SIG-M5 treated with dmso at 0.1 percent for 504 hours (cell line): ENCODE measurements around the gene EPPIN.
A peak's percentile ranks its signal among the peaks of the same experiment; 100 is the strongest.

ENCODE experiments used
- DNase-seq: peaks from one replicate; lab custom pipeline; 2025; ENCODE audit not compliant: unreplicated experiment; lab: John Stamatoyannopoulos, UW

Gene EPPIN

DNA sequence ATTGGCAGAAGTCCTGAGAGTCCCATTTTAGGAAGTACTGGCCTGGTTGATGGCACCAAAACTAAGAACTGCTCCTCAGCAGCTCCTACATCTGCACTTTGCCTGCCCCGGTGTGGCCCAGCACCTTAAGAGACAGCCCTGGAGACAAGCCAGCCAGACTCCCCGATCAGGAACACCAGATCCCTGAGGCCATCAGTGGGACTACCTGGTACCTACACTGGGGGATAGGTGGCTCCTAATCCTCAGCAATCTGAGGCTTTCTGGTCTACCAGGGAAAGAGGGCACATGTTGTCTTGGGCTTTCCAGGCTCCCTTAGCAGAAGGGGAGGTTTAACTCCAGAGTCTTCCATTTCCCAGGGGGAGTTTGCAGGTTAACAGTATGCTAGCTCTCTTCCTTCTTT is 7.8 kb downstream of the EPPIN start, which contains the start of gene WFDC6:
Gene WFDC6, minus strand, starts transcription at position 101 of the 400 bp plus-strand sequence. Its CDS starts 75 bp downstream, at position 26.
- DNase-seq: no peak

DNA sequence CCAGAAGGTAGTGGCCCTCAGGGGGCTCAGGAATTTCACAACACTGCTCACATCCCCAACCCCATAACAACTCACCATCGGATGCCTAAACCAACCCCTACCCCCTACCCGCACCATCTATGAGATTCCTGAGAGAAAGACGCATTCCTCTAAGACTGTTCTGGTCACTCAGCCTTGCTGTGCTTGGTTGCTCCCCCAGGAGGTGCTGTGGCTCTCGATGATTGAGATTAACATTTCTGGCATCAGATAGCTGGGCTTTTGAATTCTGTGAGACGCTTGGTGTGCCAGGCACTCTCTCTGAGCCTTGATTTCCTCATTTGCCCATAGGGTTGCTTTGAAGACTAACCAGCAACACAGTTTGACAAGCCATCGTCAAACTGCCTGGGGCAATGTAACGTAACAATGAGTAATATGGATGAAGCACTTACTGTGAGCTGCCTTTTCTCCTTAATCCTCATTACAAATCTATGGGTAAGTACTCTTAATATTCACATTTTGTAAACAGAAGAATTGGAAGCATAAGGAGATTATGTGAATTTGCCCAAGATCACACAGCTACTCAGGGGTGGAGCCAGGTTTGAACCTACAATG is 8.9 kb downstream of the EPPIN start:
- DNase-seq: no peak

DNA sequence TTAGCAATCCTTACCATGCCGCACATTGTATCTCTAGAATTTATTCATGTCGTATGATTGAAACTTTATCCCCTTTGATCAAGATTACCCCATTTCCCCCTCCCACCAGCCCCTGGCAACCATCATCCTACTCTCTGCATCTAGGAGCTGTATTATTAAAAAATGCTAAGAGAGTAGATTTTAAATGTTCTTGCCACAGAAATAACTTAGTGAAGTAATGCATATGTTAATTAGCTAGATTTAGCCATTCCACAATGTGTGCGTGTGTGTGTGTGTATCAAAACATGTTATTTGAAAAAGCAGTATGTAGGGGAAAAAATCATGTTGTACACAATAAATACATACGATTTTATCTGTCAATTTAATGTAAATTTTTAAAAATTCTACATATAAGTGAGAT is 19.9 kb downstream of the EPPIN start:
- DNase-seq: no peak

DNA sequence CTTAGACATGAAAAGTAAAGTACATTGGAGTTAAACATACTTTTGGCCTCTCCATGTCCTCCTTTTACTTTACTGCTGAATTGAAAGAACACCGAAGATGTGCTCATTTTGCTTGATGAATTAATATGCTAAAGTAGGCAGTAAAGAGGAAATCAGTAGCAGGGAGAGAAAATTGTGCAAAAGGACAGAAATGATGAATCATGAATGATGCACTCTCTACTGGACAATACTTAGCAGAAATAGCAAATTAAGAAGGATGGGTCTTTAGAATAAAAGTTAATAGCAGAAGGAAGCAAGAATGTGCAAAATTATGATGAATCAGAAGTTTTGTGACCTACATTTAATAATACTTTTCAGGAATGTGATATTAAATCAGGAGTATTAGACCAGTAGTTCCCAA is 23.4 kb downstream of the EPPIN start:
- DNase-seq: no peak

DNA sequence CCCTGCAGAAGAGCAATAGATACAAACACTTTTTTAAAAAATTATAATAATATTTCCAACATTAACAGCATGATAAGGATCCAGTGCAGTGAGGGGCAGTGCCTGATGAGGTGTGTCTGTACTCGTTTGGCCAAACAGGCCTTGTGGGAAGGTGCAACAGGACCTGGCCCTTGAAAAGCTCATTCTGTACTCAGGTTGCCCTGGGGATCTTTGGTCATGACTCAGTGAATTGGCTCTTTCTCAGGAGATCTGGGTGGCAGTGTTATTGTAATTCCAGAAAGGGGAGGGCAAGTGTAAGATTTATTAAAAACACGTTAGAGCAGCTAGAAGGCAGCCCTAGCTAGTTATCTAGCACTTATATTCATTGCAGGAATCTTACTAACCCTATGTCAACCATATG is 28.9 kb downstream of the EPPIN start:
- no peak for DNase-seq

DNA sequence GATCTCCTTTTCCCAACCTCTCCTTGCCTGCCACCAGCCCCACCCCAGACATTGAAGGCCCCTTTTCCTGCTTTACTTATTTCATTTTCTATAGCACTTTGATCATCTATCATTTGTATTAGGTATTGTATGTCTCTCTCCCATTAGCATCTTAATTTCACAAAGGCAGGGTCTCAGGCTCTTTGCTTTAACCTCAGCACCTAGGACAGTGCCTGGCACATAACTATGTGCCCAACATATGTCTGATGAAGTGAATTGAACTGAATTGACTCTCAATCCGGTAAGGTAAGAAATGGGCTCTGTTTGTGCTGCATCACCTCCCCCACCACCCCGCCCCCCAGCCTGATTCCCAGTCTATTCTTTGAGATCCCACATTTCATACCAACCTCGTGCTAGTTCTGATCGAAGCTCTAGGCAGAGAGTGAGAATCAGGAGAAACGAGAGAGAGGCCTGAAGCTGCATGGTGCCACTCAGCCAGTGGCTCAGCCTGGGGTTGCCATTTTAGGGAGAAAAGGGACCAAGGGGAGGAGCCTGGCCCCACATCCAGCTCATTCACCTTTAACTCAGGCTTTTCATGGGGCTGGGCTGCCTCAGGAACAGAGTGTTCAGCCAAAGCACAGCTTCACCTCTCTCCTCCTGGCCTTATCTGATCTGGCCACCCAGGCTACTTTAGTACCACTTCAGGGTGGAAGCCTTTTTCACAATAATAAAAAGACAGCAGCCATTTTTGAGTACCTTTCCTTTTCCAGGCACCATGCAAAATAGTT is 31.9 kb downstream of the EPPIN start, which contains the start of gene SPINT3:
Gene SPINT3, minus strand, starts transcription at position 476 of the 767 bp plus-strand sequence. Its CDS starts 14 bp downstream, at position 462.
- no peak for DNase-seq

DNA sequence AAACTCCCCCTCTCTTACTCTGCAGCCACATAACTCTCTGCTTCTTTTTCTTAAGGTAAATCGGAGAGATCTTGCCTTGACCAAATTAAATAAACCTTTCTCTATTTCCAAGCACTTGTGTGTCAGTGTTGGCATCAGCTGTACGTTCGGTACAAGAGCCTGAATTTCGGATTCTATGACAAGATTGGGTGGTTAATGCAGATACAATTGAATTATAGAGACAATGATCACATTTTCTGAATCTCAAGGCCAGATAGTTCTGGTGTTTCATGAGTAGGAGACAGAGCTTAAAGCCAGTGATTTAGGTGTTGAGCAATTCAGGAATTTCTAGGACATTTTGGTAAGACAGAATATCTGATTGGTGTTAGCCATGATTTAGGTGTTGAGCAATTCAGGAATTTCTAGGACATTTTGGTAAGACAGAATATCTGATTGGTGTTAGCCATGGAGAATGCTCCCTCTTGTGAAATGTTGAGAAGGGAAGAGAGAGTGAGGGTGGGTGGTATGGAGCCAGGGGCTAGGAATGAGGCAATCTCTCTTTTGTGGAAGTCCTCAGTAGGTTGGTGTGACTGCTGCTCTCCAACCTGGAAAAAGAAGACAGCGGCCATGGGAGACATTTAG is 36.8 kb downstream of the EPPIN start:
- no peak for DNase-seq

DNA sequence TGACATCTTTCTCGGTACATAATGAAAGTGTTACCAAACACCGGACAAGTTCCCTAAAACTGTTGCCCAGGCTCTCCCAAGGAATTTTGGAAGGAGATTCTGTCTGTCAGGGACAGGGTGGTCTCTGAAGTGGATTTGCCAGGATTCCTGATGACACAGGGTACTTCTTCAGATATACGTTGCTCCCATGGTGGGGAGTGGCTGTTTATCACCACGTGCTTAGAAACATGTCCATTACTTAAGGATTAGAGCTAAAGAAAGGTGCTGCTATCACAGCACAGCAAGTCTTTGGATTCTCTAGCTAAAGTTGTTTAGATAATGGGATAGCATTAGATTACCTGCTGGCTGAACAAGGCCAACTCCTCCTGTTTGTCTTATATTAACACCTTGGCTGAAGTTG is 38.1 kb downstream of the EPPIN start:
- no peak for DNase-seq

DNA sequence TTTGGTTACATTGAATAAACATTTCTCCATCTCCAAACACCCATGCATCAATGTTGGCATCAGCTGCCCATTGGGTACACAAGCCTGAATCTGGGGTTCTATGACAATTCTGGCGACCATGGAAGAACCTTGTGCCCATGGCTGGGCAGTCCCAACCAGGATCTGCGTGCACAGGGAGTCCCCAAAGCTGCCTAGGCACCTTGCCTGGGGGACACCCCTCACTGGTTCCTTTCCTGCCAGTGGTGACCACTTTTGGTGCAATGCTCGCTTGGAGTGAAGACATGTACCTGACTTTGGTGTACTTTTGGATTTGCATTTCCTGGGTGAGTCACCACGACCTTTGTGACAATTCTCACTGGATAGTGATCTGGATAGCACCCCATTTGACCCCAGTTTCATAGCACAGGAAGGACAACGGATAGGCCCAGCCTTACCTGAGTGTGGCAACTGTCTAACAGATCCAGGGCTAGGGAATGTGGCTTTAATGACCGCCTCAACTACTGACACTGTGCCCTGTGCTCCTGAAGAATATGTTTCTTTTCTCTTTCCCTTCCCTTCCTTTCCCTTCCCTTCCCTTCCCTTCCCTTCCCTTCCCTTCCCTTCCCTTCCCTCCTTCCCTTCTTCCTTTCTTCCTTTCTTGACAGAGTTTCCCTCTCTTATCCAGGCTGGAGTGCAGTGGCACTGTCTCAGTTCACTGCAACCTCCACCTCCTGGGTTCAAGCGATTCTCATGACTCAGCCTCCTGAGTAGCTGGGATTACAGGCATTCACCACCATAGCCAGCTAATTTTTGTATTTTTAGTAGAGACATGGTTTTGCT is 38.9 kb downstream of the EPPIN start:
- no peak for DNase-seq

DNA sequence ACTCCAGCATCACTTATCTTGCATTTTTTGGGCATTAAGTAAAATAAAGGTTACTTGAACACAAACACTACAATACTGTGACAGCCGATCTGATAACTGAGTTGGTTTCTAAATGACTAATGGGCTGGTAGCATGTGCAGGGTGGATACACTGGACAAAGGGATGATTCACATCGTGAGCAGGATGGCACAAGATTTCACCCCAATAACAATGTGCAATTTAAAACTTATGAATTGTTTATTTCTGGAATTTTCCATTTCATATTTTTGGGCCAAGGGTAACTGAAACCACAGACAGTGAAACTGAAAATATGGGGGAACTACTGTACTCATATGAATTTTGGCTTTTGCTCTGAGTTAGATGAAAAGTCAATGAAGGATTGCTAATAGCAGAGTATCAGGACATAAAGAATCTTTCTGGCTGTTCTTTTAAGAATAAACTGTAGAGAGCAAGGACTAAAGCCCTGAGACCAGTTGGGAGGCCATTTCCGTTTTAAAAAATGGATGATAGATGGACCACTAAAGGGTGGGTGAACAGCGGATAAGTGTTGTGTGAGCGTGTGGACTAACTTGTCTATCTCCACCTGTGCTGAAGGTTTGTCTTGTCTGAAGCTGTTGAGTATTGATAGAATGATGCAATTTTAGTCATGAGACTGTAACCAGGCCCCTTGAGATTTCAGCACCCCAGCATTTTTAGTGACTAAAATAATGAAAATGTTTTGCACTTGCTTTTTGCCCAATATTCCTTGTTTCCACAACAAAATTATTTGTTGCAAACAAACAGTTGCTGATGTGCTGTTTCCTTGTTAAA is 40.0 kb downstream of the EPPIN start:
- DNase-seq: no peak

DNA sequence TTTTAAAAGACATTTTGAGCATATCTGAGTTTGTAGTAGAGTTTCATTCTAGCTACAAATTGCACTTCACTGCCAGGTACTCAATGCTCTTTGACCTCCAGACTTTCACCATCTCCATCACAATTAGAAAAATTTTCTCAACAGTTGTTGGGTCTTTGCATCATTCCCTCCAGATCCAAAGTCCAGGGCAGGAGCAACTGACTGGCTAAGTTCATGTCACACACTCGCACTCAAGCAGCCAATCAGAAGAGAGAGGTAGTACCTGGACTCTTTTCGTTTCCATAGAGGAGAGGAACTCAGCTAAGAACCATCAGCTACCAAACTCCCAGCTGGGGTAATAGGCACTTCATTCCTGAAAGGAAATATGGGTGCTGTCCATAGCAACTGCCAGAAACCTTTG is 40.8 kb downstream of the EPPIN start:
- no peak for DNase-seq

DNA sequence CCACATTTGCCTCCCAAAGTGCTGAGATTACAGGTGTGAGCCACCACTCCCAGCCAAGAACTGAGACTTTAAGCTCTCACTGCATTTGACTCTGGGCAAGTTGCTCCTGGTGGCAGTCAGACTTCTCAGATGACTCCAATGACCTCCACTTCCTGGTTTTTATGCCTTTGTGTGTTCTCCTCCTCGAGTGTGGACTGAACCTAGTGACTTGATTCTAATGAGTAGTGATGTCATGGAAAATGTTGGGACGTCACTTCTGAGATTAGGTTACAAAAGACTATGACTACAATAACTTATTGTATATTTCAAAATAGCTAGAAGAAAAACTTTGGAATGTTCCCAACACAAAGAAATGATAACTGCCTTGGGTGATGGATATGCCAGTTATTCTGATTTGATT is 43.8 kb downstream of the EPPIN start:
- no peak for DNase-seq

DNA sequence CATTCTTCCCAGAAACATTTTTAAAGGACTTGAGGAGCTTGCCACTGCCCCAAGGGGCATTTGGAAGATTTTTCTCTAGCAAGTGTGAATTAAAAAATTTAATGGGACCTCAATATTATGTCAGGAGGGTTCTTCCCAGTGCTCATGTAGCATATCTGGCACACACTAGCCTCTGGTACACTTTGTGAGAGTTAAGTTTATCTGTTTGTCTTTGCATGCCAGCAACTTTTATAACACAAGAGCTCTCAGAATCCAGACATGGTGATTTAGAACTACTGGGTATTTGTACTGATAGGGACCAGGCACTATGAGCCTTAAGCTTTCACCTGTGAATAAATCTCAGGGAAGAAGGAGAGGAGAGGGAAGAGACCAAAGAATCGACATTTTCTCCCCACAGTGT is 44.6 kb downstream of the EPPIN start:
- no peak for DNase-seq

DNA sequence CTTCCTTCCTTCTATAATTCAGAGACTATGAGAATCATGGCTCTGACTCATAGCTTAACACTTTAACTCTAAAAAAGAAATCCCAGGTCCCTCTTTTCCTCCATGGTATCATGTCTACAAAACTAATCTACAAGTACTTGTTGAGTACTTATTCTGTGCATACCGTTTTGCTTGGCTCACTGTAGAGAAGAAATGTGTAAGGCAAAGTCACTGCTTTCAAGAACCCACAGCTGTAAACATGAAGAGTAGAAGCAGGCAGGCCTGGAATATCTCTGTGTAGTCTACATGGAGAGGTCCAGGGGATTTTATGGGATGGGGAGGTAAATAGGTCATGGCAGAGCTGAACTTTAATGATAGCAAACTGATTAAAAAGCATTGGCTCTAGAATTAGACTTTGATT is 45.6 kb downstream of the EPPIN start:
- DNase-seq: no peak

DNA sequence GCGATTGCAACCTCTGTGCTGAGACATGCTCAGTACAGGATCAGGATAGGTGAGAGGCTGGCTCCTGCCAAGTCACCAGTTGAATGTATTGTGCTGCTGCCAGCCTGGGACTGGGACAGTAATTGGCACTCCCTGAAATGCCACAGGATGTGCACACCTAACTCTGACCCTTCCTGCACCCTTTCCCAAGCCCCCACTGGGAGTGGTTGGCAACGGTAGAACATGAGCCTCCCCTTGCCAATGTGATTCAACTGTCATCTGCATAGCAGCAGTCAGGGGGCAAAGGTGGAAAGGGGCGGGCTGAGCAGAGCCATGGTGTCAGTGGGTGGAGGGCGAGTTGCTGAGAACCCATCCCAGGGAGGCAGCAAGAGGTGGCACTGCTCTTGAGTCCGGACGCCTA is 47.2 kb downstream of the EPPIN start:
- DNase-seq: no peak

DNA sequence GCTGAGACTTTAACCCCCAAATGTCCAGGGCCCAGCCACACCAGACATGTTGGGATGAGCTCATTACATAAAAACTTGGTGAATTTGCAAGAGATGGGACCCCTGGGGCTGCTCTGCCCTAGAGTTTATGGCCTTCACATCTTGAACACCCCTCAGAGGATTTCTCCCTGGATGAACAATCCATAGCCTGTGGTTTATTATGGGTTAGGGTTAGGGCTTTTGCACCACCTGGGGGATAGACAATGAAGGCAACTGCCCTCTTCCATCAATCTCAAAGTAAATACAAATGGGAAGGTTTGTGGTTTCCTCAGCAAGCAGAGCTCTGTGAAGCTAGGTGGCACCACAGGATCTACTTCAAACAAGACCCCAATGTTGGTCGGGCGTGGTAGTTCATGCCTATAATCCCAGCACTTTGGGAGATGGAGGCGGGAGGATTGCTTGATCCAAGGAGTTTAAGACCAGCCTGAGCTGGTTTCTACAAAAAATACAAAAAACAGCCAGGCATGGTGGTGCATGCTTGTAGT is 49.2 kb downstream of the EPPIN start:
- DNase-seq: no peak

DNA sequence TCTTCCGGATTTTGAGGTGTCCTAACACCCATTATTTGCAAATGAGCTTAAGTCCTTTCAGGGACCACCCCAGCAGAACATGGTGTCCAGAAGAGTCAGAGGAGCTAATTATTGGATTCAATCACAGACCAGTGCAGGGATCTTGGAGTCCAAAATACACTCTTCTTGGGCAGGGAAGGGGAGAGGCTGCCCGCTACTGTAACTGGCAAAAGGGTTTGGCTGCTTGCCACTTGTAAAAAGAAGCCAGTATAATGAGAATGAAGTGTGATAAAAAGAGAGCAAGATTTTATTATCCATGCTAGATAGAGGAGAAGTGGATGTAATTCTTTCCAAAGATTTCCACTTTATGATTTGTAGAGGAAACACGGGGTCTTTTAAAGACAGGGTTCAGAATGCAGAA is 51.0 kb downstream of the EPPIN start:
- DNase-seq: no peak

DNA sequence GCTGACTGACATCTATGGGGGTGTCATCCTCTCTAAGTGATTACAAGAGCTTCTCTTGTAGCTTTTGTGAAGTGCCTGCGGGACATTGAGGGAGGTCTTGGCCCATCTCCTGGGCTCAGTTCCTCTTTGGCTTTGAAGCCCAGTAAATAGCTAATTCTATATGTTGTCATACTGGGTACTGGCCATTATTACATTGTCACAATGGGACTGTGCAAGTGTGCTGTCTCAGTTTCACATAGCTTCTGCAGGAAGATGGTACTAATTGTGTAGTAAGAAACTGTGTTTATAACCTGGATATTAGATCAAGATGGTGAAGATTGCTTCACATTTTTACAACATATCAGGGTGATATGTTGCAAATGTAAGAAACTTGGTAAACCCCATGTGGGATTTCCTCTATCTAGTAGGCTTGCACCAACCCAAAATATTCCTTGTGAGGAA is 51.7 kb downstream of the EPPIN start:
- peak; percentile 77 for DNase-seq
